ENCODE measurements around the gene CDAN1.

CDAN1 gene

DNA sequence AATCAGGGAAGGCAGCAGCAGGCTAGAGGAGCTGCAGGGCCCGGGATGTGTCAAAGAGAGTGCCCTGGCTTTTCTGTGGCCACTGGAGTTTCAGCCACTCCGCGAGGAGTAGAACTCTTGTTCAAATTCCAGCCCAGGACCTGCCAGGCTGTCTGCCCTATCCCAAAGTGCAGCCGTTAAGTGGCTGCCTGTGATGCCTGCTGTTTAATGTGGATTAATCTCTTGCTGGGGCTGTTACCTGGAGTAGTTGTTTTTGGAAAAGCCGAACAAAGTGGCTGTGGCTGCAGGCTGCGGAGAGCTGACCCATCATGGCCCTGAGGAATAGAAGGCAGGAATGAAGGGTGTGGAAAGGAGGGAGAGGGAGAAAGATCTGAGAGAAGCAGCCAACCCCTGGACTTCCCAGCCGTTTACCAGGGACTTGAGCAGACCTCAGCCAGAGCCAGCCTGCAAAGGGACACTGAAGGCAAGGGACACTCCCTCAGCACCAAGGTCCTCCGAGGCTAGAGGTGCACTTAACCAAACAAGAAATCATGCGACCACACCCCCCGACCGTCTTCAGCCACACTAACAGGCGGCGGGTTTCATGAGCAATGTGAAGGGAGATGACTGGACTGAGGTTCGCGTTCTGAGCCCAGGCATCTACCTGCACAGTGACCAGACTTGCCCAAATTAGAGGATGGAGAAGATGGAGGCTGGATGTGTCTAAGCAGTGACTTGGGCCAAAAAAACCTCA lies 4.7 kb downstream of the CDAN1 start:
- Histone ChIP-seq H2AFZ (ENCODE audit: low read depth, low read length, severe bottlenecking) (no peak overlapping the region), H3K36me3 (ENCODE audit: low read length) (no peaks in the 10 kb centered on the region; the same call in 1 of the 2 replicates), H3K9me2 (replicated peaks; ENCODE audit: insufficient read depth, low read length) (no peaks in the 10 kb centered on the region), H3K27ac (ENCODE audit: low read depth, low read length) (no peak overlapping the region), H3K27me3 (ENCODE audit: low read length) (no peaks in the 10 kb centered on the region), H3K79me2 (ENCODE audit: insufficient read depth, low read length) (no peaks in the 10 kb centered on the region; the same call in 1 of the 2 replicates), H3K9ac (ENCODE audit: low read length) (no peak overlapping the region), H3F3A (ENCODE audit: insufficient read depth) (no peaks in the 10 kb centered on the region), H3K4me2 (ENCODE audit: low read depth, low read length, poor library complexity, severe bottlenecking) (no peak overlapping the region), H3K9me3 (ENCODE audit: insufficient read depth, low read length) (no peaks in the 10 kb centered on the region), H3K4me3 (ENCODE audit: insufficient read depth, low read length, poor library complexity, severe bottlenecking) (no peak overlapping the region), H4K20me1 (ENCODE audit: low read depth, low read length) (no peaks in the 10 kb centered on the region)
- TF ChIP-seq, protein P1, sequence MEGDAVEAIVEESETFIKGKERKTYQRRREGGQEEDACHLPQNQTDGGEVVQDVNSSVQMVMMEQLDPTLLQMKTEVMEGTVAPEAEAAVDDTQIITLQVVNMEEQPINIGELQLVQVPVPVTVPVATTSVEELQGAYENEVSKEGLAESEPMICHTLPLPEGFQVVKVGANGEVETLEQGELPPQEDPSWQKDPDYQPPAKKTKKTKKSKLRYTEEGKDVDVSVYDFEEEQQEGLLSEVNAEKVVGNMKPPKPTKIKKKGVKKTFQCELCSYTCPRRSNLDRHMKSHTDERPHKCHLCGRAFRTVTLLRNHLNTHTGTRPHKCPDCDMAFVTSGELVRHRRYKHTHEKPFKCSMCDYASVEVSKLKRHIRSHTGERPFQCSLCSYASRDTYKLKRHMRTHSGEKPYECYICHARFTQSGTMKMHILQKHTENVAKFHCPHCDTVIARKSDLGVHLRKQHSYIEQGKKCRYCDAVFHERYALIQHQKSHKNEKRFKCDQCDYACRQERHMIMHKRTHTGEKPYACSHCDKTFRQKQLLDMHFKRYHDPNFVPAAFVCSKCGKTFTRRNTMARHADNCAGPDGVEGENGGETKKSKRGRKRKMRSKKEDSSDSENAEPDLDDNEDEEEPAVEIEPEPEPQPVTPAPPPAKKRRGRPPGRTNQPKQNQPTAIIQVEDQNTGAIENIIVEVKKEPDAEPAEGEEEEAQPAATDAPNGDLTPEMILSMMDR (IDR thresholded peaks at IDR 0.05; ENCODE audit: insufficient read depth, low read length, poor library complexity, severe bottlenecking), result no peak
- no peak for TF ChIP-seq EZH2phosphoT487 (conservative IDR thresholded peaks at IDR 0.05; ENCODE audit: low read length)

- Histone ChIP-seq H3K9me2 (replicated peaks; ENCODE audit: insufficient read depth, low read length) (no peaks in the 10 kb centered on the region), H3K79me2 (ENCODE audit: insufficient read depth, low read length) (no peaks in the 10 kb centered on the region; the same call in 1 of the 2 replicates), H4K20me1 (ENCODE audit: low read depth, low read length) (no peaks in the 10 kb centered on the region), H3K9me3 (ENCODE audit: insufficient read depth, low read length) (no peaks in the 10 kb centered on the region), H3K4me2 (ENCODE audit: low read depth, low read length, poor library complexity, severe bottlenecking) (no peak overlapping the region), H3K27me3 (ENCODE audit: low read length) (no peaks in the 10 kb centered on the region), H3K9ac (ENCODE audit: low read length) (no peak overlapping the region), H3K4me3 (ENCODE audit: insufficient read depth, low read length, poor library complexity, severe bottlenecking) (no peak overlapping the region), H3K36me3 (ENCODE audit: low read length) (no peaks in the 10 kb centered on the region; the same call in 1 of the 2 replicates), H3F3A (ENCODE audit: insufficient read depth) (no peaks in the 10 kb centered on the region), H3K27ac (ENCODE audit: low read depth, low read length) (no peak overlapping the region), H2AFZ (ENCODE audit: low read depth, low read length, severe bottlenecking) (no peak overlapping the region)
- TF ChIP-seq, protein P1 (IDR thresholded peaks at IDR 0.05; ENCODE audit: insufficient read depth, low read length, poor library complexity, severe bottlenecking), result no peak
- TF ChIP-seq EZH2phosphoT487 (conservative IDR thresholded peaks at IDR 0.05; ENCODE audit: low read length), result no peak
These were observed 5.5 kb downstream of the CDAN1 start for GRCh38 chr15:42731461-42731860.

GRCh38 chr15:42730536-42730935 lies 6.4 kb downstream of the CDAN1 start:
- H3K4me2 ChIP-seq (ENCODE audit: low read depth, low read length, poor library complexity, severe bottlenecking), result no peak overlapping the region
- H4K20me1 ChIP-seq (ENCODE audit: low read depth, low read length), result no peaks in the 10 kb centered on the region
- H3K9ac ChIP-seq (ENCODE audit: low read length), result no peak overlapping the region
- no peak overlapping the region for H3K27ac ChIP-seq (ENCODE audit: low read depth, low read length)
- H2AFZ ChIP-seq (ENCODE audit: low read depth, low read length, severe bottlenecking), result no peak overlapping the region
- H3K9me3 ChIP-seq (ENCODE audit: insufficient read depth, low read length), result no peaks in the 10 kb centered on the region
- no peaks in the 10 kb centered on the region for H3K79me2 ChIP-seq (ENCODE audit: insufficient read depth, low read length)
- H3K27me3 ChIP-seq (ENCODE audit: low read length), result no peaks in the 10 kb centered on the region
- H3K4me3 ChIP-seq (ENCODE audit: insufficient read depth, low read length, poor library complexity, severe bottlenecking), result no peak overlapping the region
- no peaks in the 10 kb centered on the region for H3F3A ChIP-seq (ENCODE audit: insufficient read depth)
- TF ChIP-seq, protein P1 (IDR thresholded peaks at IDR 0.05; ENCODE audit: insufficient read depth, low read length, poor library complexity, severe bottlenecking), result no peak
- TF ChIP-seq EZH2phosphoT487 (conservative IDR thresholded peaks at IDR 0.05; ENCODE audit: low read length), result no peak
- no peaks in the 10 kb centered on the region; the same call in 1 of the 2 replicates for H3K36me3 ChIP-seq (ENCODE audit: low read length)
- H3K9me2 ChIP-seq (replicated peaks; ENCODE audit: insufficient read depth, low read length), result no peaks in the 10 kb centered on the region
